Effector CD4-positive, alpha-beta T cell (primary cell): ENCODE measurements around the gene ZNF718.
"Not testable (repeated sequence)": the region's sequence is repeated elsewhere in the genome, so short reads cannot be mapped to it uniquely, and the experiment has no call there.

ENCODE experiments used
- DNase-seq: peaks from one replicate; pipeline ENCODE4 v3.0.0-alpha.2; 2020

Gene ZNF718

DNA sequence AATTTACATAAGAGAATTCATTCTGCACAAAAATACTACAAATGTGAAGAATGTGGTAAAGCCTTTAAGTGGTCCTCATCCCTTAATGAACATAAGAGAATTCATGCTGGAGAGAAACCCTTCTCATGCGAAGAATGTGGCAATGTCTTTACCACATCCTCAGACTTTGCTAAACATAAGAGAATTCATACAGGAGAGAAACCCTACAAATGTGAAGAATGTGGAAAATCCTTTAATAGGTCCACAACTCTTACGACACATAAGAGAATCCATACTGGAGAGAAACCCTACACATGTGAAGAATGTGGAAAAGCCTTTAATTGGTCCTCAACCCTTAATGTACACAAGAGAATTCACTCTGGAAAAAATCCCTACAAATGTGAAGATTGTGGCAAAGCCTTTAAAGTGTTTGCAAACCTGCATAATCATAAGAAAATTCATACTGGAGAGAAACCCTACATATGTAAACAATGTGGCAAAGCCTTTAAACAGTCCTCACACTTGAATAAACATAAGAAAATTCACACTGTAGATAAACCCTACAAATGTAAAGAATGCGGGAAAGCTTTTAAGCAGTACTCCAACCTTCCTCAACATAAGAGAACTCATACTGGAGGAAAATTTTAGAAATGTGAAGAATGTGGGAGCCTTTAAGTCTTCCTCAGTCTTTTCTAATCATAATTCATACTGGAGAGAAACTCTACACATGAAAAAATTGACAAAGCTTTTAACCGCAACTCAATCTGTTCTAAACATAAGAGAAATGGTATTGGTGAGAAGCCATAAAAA lies 37.4 kb downstream of the ZNF718 start:
- DNase-seq: no peak

DNA sequence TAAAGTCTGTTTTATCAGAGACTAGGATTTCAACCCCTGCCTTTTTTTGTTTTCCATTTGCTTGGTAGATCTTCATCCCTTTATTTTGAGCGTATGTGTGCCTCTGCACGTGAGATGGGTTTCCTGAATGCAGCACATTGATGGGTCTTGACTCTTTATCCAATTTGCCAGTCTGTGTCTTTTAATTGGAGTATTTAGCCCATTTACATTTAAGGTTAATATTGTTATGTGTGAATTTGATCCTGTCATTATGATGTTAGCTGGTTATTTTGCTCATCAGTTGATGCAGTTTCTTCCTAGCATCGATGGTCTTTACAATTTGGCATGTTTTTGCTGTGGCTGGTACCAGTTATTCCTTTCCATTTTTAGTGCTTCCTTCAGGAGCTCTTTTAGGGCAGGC lies 45.3 kb downstream of the ZNF718 start:
- DNase-seq: not testable (repeated sequence)

DNA sequence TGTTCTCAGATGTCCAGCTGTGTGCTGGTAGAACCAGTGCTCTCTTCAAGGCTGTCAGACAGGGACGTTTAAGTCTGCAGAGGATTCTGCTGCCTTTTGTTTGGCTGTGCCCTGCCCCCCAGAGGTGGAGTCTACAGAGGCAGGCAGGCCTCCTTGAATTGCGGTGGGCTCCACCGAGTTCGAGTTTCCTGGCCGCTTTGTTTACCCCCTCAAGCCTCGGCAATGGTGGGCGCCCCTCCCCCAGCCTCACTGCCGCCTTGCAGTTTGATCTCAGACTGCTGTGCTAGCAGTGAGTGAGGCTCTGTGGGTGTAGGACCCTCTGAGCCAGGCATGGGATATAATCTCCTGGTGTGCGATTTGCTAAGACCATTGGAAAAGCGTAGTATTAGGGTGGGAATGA lies 47.0 kb downstream of the ZNF718 start:
- not testable (repeated sequence) for DNase-seq

DNA sequence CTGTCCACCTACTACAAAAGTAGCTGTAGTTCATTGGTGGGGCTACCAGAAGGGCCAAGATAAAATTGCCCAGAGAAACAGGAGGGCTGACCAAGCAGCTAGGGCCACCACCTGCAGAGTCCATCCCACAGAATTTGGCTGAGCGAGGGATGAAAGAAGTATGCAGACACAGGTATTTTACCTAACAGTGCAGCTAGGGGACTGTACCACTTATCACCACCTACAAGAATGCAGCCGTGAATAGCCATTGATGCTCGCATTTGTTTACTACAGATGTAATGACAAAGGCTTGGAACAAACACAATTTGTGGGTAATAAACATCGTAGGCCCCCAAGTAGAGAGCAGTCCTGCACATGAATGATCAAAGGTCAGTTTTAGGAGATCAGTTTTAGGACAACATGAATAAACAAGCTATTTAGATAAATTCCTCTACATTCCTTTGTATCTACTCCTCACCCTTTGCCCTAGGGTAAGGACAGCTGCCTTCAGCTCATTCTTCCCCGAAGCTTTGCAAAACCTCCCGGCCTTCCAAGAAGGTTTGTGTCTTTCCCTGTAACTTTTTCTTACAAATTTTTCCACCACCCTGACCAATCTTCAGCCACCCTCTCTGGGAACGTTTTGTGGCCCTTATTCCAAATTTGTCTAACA lies 49.5 kb downstream of the ZNF718 start:
- DNase-seq: no peak

DNA sequence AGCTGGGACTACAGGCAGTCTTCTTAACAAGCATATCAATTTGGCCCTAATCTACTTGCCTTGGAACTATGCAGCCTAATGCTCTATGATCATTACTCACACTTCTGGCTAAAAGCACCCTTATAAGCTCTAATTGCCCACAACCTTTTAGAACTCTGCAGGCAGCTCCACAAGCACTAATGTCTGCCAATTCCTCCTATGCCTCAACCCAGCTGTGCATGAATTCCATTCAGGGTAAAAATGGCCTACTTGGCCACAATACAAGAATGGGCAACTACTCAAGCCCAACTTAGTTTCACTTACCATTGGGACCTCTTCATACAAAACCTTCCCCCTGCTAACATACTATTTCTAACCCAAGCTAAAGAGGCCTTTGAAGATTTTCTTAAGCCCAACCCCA lies 51.7 kb downstream of the ZNF718 start:
- no peak for DNase-seq

DNA sequence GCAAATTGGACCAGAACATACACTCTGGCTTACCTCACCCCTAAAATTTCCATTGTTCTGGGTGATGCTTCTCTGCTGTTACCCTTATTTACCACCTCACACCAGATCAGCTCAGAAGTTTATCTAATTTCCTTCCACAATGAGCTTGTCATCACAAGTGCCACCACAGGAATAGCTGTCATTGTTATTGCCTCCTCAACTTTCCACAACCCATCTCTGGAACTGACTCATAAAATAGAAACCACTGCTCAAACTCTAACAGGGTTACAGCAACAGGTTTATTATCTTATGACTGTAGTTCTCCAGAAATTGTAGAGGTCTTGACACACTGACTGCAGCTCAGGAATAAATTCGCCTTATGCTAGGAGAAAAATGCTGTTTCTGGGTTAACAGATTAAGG lies 52.7 kb downstream of the ZNF718 start:
- DNase-seq: no peak

DNA sequence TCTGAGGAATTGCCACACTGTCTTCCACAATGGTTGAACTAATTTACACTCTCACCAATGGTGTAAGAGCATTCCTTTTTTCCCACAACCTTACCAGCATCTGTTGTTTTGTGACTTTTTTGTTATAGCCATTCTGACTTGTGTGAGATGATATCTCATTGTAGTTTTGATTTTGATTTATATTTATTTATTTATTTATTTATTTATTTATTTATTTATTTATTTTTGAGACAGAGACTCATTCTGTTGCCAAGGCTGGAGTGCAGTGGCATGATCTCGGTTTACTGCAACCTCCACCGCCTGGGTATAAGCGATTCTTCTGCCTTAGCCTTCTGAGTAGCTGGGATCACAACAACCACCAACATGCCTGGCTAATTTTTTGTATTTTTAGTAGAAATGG lies 57.9 kb downstream of the ZNF718 start:
- not testable (repeated sequence) for DNase-seq

DNA sequence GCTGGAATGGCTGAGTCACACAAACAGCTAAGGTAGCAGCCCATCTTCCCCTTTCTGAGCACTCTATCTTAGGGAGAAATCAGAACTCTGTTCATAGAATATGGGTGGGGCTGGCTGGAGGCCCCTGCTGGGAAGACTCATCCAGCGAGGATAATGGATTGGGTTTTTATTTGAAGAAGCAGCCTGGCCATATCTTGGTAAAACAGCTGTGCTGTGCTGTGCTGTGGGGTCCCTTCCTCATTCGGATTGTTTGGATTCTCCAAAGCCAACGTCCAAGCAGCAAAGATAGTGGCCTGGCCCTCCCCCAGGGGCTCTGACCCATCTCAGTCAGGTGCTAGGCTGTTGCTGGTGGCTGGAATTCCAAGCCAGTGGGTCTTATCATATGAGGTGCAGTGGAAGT lies 63.8 kb downstream of the ZNF718 start:
- no peak for DNase-seq

DNA sequence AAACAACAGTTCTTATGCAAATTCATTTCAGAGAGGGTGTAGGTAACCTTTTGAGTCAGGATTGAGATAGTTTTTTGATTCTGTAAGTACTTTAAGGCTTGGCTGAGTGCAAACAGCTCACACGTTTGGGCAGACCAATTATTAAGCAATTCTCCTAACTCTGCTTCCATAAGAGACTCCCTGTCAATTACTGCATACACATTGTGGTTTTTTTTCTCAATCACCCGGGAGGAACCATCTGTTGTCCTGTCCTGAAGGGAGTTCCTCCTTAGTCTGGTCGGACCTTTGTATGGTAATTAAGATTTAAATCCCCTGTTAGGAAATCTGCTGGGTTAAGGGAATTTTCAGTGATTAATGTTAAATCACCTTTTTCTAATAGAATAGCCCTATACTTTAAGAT lies 70.9 kb downstream of the ZNF718 start:
- not testable (repeated sequence) for DNase-seq

DNA sequence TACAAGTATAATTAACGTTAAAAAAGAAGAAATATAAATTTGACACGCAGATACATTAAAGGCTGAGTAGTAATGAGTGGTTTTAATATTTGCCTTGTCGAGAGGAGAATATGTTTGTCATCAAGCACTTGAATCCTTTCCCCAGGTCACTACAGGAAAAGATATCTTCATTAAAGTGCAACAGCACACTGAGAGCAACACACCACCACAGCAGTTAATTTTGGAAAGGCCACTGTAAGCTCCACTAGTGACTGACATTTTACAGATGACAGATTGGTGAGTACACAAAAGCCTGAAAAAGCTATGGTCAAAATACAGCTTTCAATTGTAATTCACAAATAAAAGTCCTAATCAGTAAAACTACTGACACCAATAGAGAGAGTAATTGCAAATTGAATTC lies 76.6 kb downstream of the ZNF718 start:
- no peak for DNase-seq

DNA sequence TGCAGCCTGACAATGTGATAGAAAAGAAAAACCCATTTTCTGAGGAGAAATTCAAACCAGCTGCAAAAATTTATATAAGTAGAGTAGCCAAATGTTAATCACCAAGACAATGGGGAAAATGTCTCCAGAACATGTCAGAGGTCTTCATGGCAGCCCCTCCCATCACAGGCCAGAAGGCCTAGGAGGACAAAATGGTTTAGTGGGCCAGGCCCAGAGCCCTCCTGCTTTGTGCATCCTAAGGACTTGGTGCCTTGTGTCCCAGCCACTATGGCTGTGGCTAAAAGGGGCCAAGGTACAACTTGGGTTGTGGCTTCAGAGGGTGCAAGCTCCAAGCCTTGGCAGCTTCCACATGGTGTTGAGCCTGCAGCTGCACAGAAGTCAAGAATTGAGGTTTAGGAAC lies 78.5 kb downstream of the ZNF718 start:
- DNase-seq: not testable (repeated sequence)

DNA sequence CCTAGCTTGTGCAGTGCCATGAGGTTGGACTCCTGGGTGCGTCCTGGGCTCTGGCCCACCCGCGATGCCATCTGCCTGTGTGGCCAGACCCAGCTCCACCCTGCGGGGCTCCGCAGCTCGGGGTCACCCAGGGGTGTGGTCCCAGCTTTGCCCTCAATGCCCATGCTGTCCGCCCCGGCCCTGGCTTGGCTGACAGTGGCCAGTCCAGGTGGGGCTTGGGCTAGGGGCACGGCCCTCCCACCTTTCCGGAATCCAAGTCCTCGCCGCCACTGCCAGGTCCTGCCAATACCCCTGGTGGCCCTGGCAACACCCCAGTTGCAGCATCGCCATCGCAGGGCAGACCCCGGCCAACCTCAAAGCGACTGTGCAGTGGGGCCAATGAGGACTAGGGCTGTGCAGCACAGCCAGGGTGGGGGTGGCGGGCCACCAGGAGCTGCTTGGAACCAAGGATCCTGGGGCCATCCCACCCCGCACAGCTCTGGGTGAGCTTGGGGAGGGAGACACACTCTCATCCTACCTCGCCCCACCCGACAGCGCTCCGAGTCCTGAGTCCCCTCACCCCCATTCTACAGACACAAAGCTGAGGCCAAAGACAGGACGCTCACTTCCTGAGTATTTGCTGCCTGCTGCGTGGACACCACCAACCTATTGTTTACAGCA lies 80.9 kb downstream of the ZNF718 start:
- no peak for DNase-seq

DNA sequence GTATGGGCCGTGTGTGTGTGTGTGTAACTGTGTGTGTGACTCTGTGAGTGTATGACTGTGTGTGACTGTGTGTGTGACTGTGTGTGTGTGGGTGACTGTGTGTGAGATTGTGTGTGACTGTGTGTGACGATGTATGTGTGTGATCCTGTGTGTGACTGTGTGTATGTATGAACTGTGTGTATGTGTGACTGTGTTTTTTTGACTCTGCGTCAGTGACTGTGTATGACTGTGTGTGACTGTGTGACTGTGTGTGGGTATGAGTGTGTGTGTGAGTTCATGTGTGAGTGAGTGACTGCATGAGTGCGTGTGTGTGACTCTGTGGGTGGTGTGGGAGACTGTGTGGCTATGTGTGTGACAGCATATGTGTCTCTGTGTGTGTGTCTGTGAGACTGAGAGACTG lies 81.8 kb downstream of the ZNF718 start:
- no peak for DNase-seq

DNA sequence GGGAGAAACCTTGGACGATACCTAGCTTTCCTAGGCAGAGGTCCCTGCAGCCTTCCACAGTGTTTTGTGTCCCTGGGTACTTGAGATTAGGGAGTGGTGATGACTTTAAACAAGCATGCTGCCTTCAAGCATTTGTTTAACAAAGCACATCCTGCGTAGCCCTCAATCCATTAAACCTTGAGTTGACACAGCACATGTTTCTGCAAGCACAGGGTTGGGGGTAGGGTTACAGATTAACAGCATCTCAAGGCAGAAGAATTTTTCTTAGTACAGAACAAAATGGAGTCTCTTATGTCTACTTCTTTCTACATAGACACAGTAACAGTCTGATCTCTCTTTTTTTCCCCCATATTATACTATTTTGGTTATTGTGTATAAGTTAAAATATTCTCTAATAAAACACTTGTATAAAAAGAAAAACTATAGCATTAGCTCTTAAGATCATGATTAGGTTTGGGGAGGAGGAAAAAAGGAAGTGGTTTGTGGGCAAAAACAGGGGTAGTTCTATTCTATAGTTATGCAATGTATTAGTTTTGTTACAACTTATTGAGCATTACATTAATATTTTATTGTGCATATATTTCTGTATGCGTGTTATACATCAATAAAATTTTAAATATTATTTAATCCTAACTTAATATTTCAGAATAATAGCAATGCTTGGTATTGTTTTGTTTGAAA lies 84.3 kb downstream of the ZNF718 start:
- DNase-seq: not testable (repeated sequence)

DNA sequence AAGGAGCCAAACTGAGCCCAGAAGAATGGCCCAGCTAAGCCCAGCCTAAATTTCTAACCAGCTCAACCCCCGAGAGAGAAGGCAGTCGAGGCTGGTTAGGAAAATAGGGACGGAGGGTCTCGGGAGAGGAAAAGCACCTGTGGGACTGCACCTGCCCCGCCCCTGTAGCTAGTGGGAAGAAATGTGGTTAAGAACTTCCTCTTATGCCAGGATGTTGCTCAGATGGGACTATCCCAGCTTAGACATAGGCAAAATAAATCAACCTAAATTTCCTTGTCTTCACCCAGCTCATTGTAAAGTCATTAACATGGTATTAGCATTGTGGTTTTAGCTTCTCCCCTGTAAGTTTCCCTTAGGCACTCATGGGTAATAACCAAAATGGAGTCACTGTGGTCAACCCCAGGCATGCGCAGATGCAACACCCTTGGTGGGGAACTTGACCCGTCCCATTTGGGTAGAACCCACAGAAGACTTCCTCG lies 86.8 kb downstream of the ZNF718 start:
- DNase-seq: no peak

DNA sequence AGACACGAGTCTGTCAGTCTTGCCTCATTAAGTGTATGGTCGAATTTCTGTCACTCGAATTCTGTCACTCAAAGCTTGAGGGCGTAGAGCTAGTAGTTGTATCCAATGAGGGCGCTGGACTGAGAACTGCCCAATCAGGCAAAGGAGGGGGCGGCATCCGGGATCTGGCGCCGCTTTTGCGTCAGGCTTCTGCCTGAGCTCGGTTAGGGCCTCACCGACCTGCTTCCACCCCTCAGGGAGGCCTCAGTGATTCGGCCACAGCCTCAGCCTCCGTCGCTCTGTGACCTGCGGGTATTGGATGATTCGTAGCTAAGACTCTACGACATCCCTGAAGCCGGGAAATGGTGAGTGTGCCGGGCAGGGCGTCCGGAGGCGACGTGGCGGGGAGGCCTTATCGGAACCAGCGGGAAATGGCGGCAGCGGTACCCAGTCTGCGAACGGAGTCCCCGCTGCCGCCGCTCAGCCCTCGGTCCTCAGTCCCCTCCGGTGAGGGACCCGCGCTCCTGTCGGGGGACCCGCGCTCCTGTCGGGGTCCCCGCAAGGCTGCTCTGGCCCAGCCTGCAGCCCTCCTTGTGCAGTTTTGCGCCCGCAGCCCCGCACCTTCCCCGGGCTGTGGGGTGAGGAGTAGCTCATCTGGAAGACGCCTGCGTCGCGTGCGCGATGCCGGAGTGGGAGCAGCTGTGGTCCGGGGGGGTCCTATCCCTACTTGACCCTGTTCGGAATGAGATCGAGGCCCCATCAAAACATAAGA lies 88.3 kb downstream of the ZNF718 start:
- DNase-seq: no peak

DNA sequence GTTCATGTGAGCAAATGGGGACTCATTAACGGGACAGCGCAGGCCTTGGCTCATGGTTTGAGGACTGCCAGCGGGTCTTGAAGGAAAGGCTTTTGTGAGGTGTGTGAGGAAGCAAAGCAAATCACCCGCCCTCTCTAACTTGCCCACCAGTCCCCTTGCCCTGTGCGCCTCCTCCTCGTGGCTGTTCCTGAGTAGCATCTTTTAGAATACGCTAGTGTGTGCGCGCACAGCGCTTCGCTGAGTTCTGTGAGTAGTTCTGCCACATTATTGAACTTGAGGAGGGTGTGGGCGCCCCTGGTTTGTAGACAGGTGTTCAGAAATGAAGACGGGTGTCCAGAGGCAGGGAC lies 88.9 kb downstream of the ZNF718 start:
- not testable (repeated sequence) for DNase-seq
